Measurements from ENCODE around the gene SEPTIN7.

- TF ChIP-seq CTCF (conservative IDR thresholded peaks at IDR 0.05; ENCODE audit: low read depth, low read length), result no peak
- no peak for TF ChIP-seq EZH2 (IDR thresholded peaks at IDR 0.05; ENCODE audit: borderline replicate concordance, low read depth, low read length, poor library complexity, severe bottlenecking)
Measured at GRCh38 chr7:35839860-35840854, 39.3 kb downstream of the SEPTIN7 start.

Measured in A673 (cell line).